Measurements from ENCODE around the gene DLG2.

The DLG2 gene

DNA sequence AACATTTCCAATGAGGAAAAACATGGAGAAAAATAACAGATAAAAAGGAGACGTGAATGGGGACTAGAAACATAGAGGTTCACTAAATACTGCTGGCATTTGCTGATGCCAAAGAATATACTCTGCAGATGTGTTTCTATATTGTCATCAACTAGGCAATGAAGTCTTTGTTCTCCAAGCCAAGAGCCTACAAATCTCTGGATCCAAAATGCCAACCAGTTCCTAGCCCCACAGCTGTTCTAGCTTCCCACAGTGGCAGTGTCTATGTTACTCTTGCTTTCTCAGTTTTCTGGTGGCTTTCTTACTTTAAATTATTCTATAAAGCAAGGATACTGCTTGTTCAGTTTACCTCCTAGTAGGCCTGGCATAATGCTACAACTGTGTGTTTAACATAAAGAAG, 1363.1 kb downstream of the DLG2 start:
- H3K4me3 ChIP-seq (ENCODE audit: low read depth, low read length): no peak overlapping the region
- DNase-seq (ENCODE audit: low read depth): no peak
- TF ChIP-seq, protein P1, sequence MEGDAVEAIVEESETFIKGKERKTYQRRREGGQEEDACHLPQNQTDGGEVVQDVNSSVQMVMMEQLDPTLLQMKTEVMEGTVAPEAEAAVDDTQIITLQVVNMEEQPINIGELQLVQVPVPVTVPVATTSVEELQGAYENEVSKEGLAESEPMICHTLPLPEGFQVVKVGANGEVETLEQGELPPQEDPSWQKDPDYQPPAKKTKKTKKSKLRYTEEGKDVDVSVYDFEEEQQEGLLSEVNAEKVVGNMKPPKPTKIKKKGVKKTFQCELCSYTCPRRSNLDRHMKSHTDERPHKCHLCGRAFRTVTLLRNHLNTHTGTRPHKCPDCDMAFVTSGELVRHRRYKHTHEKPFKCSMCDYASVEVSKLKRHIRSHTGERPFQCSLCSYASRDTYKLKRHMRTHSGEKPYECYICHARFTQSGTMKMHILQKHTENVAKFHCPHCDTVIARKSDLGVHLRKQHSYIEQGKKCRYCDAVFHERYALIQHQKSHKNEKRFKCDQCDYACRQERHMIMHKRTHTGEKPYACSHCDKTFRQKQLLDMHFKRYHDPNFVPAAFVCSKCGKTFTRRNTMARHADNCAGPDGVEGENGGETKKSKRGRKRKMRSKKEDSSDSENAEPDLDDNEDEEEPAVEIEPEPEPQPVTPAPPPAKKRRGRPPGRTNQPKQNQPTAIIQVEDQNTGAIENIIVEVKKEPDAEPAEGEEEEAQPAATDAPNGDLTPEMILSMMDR (conservative IDR thresholded peaks at IDR 0.05; ENCODE audit: low read depth, low read length): no peak

GRCh38 chr11:84261707-84262106, 1365.4 kb downstream of the DLG2 start:
- TF ChIP-seq, protein P1 (conservative IDR thresholded peaks at IDR 0.05; ENCODE audit: low read depth, low read length): peak; percentile 46
- DNase-seq (ENCODE audit: low read depth): peak; percentile 13
- no peak overlapping the region for H3K4me3 ChIP-seq (ENCODE audit: low read depth, low read length)

DNA sequence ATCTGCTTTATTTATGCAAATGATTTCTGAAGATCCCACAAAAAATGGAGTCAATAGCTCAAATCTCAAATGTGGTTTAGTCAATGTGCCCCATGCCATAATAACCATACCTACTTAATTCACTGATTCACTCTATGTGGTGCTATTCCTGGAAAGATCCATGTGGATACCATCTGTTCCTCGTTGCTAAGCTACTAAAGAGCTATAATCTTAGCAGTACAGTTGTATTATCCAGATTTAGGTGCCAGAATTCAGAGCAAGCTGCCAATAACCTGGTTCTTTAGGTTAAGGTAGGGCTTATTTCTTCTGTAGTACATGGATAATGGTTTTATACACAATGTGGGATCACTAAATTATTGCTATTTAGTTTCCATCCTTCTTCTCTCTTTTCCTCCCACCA, 1366.3 kb downstream of the DLG2 start:
- TF ChIP-seq, protein P1 (conservative IDR thresholded peaks at IDR 0.05; ENCODE audit: low read depth, low read length): no peak
- DNase-seq (ENCODE audit: low read depth): no peak

GRCh38 chr11:84256618-84257017, 1370.5 kb downstream of the DLG2 start:
- no peak for DNase-seq (ENCODE audit: low read depth)
- H3K4me3 ChIP-seq (ENCODE audit: low read depth, low read length): no peak overlapping the region
- TF ChIP-seq, protein P1 (conservative IDR thresholded peaks at IDR 0.05; ENCODE audit: low read depth, low read length): no peak

More for the DNA sequence above, 1366.3 kb downstream of the DLG2 start:
- no peak overlapping the region for H3K4me3 ChIP-seq (ENCODE audit: low read depth, low read length)

GRCh38 chr11:84255483-84255882, 1371.7 kb downstream of the DLG2 start:
- DNase-seq (ENCODE audit: low read depth): no peak
- TF ChIP-seq, protein P1 (conservative IDR thresholded peaks at IDR 0.05; ENCODE audit: low read depth, low read length): no peak
- no peak overlapping the region for H3K4me3 ChIP-seq (ENCODE audit: low read depth, low read length)

GRCh38 chr11:84250834-84251613, 1376.1 kb downstream of the DLG2 start:
- TF ChIP-seq, protein P1 (conservative IDR thresholded peaks at IDR 0.05; ENCODE audit: low read depth, low read length): no peak
- no peak for DNase-seq (ENCODE audit: low read depth)
- no peak overlapping the region for H3K4me3 ChIP-seq (ENCODE audit: low read depth, low read length)

Data from choroid plexus epithelial cell (primary cell).